Mesenteric fat pad (tissue), 1 donor: ENCODE measurements around the gene DUSP10. TPM values are rescaled to one million over a fixed set of nuclear protein-coding genes. Genes with fewer than 3 reads are reported as not detected.

Experiments
- DNase-seq: peaks from one replicate; pipeline ENCODE4 v3.0.0-alpha.2; 2020; ENCODE audit warnings: low spot score
- total RNA-seq: library from RNA; stranded (reverse); fragmentation: NEBNext Ultra II Directional; extraction: Animal tissue kit (Norgen Biotek cat#: 25700); gene quantifications from one replicate; pipeline ENCODE4 v1.2.1, GENCODE V29; 2021
- donor health status: DM: yes; HTN: yes; CAD: no.

The DUSP10 gene
- total RNA-seq, 1 donor from 2014 or later = 5.8 TPM

DNA sequence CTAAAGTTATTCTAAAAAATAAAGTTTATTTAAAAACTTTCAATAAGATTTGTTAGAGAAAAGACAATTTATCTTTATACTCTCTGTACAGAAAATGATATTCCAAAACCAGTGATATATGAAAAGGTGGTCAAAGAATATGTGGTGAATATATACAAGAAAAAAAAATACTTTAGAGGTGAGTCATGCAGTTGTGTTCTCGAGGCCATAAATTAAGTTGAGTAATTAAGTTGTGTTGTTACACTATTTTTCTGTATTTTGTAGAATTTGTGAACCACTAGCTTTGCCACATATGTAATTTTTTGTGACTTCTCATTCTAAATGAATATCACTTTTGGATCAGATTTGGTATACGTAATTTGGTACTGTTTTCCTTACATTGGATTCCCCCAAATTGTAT, 23.6 kb upstream of the DUSP10 start:
- no peak for DNase-seq

DNA sequence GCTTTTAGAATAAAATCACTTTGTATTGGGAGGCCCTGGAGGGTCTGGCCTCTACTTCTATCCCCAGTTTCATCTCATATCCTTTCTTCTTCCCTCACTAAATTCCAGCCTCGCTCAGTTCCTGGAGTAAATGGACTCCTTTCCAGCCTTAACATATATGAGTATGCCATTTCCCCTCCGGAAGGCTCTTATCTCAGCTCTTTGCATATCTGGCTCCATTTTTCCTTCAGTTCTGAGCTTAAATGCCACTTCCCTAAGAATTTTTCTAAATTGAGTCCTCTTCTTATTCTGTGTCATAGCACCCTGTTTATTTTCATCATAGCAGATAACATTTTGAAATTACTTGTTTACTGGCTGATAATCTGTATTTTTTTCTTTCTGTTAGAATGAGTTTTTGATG, 20.2 kb upstream of the DUSP10 start:
- DNase-seq = no peak

DNA sequence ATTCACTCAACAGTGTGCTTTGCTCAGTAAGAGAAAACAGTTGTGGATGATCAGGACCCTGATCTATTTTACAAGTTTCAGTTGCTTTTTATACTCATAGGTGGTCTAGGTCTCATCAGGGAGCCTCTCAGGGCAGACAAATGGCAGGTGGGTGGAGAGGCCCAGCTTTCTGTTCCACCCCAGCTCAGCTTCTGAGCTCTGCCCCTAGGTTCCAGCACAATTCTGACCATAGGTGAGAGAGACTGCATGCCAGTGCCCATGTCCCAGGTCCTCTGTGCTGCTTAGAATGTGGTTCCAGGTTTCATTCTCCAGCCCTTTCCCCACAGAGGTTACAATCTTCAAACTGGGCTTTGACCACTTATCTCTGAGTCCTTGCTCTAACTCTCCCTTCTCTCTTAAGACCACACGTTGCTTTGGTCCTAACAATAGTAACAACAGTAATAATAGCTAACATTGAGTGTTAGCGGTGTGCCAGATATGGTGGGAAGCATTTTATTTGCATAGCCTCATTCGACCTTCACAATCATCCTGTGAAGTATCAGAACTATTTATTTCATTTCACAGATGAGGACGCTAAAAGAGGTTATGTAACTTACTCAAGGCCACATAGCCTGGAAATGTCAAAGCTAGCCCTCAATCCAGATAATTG, 19.6 kb upstream of the DUSP10 start:
- DNase-seq = no peak

DNA sequence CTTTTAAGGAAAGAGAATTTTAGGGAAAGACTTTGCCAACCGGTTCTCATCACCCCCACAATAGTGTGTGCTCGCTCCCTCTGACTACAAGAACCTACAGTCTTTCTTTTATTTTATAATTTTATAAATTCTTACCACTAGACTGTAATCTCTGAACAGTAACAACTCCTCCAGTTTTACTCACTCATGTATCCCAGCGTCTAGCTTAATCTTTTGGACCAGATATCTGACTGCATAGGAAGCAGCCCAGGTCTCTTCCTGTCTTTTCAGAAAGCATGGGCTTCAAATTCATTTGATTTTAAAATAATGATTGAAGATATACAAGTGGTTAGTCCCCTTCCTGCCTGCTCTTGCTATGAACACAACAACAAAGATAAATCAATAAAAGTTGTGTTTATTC, 19.0 kb upstream of the DUSP10 start:
- DNase-seq = no peak

- no peak for DNase-seq
These were observed 17.5 kb upstream of the DUSP10 start for GRCh38 chr1:221759436-221759835.

DNA sequence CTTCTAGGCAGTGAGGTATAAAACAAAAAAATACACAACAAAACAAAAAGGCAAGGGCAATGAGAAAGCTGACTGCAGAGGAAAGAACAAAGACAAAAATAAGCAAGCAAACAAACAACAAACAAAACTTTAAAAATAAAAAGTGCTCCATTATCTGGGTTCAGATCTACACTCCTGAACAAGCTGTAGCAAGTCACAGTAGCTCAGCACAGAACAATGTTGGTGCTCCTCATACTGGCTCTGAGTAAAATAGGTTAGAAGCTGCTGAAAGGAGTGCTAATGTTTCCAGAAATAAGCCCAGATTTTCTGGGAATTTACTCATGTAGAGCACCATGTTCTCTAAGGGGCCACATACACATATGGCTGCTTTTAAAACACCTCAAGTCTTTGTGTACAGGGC, 16.6 kb upstream of the DUSP10 start:
- no peak for DNase-seq

GRCh38 chr1:221756830-221757551, 15.1 kb upstream of the DUSP10 start:
- DNase-seq = no peak

GRCh38 chr1:221753828-221754188, 11.9 kb upstream of the DUSP10 start:
- no peak for DNase-seq

DNA sequence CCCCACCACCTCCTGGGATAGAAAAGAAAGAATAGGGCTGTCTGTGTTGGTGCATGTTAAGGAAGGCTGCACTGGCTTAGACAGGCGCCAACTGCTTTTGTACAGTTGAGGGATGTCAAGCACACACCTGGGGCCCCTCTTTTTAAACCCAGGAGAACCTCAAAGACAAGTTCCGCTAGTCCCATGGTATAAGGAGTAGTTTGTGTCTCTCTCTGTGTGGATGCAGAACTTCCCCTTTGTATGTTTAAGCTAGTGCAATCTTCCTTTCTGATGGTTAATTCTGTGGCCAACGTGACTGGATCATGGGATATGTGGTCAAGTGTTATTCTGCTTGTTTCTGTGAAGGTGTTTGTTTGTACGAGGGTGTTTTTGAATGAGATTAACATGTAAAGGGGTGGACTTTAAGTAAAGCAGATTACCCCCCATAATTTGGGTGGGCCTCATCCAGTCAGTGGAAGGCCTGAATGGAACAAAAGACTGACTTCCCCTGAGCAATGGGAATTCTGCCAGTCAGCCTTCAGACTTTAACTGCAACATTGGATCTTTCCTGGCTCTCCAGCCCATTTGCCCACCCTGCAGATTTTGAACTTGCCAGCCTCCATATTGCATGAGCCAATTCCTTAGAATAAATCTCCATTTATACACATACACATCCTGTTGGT, 9.5 kb upstream of the DUSP10 start:
- DNase-seq = no peak

GRCh38 chr1:221748981-221749380, 7.1 kb upstream of the DUSP10 start:
- DNase-seq = no peak

DNA sequence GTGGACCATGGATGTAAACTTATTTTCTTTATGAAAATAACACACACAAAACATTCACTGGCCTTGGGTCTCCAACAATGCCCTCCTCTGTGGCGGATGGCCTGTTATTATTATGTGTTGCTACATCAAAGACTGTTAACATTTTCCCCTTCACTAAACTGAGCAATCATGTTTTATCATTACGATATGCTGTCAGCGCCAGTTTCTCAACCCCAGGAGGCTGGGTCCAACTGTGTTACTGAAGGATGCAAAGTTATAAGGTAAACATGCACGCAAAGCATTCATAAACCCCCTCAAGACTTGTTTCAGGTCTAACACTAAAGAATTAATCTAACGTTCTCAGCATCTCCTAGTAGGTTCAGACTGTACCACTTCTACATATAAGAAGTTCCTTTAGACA, 6.0 kb upstream of the DUSP10 start:
- DNase-seq = no peak

- DNase-seq = no peak
These were observed 1.7 kb upstream of the DUSP10 start for GRCh38 chr1:221743416-221744208.

DNA sequence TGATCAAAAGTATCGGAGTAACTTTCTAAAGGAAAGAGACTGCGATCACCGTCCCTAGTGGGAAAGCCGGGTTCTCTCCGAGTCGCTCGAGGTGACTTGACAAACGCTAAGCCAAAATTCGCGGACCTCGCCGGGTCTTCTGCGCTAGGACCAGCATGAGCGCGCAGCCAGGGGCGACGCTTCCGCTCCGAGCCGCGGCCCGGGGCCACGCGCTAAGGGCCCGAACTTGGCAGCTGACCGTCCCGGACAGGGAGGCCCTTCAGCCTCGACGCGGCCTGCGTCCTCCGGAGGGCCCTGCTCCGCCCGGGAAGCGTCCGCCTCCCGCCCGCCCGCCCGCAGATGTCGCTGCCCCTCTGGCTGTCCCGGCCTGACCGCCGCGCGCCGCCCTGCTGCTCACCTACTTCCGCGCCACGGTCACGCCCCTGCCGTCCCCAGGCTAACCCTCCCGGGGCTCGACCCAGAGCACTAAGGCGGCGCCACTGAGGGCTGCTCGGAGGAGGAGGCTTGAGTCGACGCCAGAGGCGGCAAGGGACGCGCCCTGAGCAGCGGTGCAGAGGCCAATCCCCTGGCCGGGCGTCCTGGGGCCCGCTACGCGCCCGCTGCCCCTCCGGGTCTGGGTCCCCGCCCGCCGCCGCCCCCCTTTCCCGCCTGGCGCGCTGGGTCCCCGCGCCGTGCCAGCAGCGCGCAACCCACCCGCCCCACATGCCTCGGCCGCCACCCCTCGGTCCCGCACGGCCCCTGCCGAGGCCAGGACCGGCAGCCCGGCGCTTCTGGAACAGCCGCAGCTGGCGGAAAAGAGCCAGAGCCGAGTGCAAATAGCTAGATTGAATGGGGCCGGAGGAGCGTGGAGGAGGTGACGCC, 896 bp upstream of the DUSP10 start:
- peak; percentile 97 for DNase-seq

DNA sequence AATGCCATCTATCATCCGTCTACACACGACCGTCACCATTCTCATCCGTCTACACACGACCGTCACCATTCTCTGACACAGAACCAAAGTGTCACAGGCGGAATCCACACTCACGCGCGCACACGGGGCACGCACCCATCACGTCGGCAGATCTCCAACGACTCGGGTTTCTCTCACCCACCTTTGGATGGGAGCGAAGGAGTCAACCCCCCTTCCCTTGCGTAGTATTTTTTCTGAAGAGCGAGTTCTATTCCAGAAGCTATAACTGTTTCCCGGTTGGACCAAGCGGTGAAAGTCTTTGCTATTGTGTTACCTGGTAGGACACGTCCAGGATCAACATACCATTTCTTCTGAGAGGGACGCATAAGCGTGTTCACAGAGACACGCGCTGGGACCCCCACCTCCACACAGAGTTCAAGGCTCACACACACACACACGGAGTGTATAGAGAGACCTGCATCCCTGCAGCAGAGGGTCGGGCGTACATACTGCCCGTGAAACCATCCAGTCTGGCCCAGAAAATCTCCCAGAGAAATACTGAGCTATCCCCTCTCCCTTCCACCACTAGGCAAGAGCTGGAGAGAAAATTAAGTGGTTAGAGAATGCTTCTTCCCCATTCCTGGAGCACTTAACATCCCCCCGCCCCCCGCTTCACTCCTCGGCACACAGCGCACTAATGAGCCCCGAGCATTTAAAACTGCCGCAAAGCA, 741 bp downstream of the DUSP10 start:
- DNase-seq = no peak

DNA sequence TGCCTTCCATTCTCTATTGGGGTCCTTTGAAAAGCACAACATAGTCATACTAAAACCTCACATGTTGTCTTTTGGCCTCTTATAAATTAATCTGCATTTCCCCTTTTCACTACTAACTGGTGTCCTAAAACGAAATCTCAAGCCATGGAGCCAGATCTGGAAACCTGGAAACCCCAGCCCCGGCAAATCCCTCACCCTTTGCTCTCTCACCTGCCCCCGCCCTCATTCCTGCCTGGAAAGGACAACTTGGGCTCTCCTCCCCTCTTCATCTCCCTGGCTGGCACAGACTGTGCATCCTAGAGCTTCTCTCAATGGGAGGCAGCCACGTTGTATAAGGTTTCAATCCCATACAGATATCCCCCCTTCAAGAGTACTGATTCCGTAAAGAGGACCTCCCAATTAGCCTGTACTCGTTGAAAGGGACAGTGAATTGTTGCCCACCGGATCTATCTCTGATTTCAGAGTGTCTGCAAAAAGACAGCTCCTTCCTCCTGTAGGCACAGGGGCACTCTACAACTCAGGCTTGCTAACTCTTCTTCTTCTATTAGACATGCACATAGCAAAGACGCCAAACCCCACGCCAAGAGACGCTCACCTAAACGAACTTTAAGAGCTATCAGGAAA, 1.4 kb downstream of the DUSP10 start:
- no peak for DNase-seq

DNA sequence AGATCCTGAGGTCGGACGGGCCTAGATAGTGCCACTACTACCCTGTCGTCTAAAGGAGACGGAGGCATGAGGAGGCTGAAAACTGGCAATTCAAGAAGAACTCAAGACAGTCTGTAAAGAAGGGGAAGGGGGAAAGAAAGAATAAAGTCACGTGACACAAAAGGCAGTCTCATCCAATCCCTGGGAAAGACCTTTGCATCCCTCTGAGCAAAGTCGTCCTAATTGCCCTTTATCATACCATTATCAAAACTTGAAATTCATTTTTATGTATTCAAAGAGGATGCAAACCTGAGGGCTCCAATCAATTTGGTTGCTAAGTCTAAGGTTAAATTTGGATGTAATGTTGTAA, 2.2 kb downstream of the DUSP10 start:
- DNase-seq = no peak

DNA sequence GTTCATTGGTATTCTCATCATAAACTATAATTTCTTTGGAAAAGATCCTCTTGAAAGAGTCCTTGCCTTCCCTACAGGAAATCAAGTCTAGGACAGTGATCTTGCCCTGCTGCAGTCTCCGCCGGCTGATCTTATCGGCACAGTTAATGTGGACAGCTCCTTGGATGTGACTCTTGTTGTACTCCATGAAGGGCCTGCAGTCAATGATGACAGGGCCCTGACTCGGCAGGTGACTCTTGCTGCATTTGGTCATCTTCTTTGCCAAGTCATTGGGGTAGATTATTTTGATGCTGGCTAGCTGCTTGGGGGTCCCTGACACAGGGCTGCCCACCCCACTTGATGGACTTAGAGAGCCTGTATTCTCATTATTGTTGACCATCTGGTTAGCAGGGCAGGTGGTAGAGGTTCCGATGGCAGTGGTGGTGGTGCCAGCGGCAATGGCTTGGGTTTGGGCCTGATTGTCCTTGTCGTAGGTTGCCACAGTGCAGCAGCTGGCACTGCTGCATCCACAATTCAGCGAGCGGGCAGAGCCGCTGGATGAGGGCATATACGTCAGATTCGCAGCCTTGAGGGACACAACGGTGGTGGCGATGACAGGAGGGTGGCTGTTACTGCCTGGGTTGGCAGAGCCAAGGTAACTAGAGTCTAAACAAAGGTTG, 2.7 kb downstream of the DUSP10 start:
- DNase-seq = no peak

GRCh38 chr1:221736714-221737113, 5.2 kb downstream of the DUSP10 start:
- DNase-seq = no peak

- DNase-seq = no peak
These were observed 5.9 kb downstream of the DUSP10 start for GRCh38 chr1:221735999-221736398.
